ENCODE results near the gene RYR3.

DNA sequence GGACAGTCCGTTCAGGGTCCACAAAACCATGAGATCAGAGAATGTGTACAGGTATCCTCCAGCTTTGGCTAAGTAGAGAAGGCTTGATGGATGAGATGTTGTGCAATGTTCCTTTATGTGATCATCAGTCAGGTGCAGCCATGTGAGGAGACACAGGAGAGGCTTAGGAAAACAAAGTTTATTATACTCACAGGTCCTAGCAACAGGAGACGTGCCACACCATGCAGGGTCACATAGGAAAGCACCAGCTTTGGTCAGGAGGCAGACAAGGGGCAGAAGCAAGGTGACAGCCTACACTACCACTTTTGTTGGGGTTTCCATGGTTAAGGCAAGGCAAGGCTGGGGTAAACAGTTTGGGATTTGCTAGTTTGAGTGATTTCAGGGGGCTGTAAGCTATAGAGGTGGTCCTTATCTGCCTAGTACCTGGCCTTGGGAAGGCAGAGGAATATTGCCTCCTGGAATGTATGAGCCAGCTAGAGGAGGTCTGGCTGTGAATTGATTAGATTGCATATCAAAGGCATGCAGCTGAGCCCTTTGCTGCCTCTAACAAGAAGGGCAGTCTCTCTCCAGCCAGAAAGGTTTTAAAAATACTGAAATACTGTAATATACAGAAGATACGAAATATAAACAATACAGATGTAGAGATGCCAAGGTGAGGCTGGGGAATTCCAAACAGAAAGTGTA is 248.6 kb downstream of the RYR3 start:
- TF ChIP-seq ZBTB20 (tag by site-specific recombination; IDR thresholded peaks at IDR 0.05) (no peak), ZNF146 (tag by site-specific recombination; IDR thresholded peaks at IDR 0.05) (no peak), ZNF19 (tag by site-specific recombination; IDR thresholded peaks at IDR 0.05; ENCODE audit: low read depth) (no peak), ZNF274 (IDR thresholded peaks at IDR 0.05; ENCODE audit: low read length) (no peak), ZNF274 (tag by site-specific recombination; IDR thresholded peaks at IDR 0.05; ENCODE audit: borderline replicate concordance) (no peak)
- TF ChIP-seq, protein P1, sequence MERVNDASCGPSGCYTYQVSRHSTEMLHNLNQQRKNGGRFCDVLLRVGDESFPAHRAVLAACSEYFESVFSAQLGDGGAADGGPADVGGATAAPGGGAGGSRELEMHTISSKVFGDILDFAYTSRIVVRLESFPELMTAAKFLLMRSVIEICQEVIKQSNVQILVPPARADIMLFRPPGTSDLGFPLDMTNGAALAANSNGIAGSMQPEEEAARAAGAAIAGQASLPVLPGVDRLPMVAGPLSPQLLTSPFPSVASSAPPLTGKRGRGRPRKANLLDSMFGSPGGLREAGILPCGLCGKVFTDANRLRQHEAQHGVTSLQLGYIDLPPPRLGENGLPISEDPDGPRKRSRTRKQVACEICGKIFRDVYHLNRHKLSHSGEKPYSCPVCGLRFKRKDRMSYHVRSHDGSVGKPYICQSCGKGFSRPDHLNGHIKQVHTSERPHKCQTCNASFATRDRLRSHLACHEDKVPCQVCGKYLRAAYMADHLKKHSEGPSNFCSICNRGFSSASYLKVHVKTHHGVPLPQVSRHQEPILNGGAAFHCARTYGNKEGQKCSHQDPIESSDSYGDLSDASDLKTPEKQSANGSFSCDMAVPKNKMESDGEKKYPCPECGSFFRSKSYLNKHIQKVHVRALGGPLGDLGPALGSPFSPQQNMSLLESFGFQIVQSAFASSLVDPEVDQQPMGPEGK (tag by site-specific recombination; IDR thresholded peaks at IDR 0.05): no peak
- TF ChIP-seq, protein P2, sequence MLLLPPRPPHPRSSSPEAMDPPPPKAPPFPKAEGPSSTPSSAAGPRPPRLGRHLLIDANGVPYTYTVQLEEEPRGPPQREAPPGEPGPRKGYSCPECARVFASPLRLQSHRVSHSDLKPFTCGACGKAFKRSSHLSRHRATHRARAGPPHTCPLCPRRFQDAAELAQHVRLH (tag by site-specific recombination; IDR thresholded peaks at IDR 0.05): no peak
- TF ChIP-seq, protein P3, sequence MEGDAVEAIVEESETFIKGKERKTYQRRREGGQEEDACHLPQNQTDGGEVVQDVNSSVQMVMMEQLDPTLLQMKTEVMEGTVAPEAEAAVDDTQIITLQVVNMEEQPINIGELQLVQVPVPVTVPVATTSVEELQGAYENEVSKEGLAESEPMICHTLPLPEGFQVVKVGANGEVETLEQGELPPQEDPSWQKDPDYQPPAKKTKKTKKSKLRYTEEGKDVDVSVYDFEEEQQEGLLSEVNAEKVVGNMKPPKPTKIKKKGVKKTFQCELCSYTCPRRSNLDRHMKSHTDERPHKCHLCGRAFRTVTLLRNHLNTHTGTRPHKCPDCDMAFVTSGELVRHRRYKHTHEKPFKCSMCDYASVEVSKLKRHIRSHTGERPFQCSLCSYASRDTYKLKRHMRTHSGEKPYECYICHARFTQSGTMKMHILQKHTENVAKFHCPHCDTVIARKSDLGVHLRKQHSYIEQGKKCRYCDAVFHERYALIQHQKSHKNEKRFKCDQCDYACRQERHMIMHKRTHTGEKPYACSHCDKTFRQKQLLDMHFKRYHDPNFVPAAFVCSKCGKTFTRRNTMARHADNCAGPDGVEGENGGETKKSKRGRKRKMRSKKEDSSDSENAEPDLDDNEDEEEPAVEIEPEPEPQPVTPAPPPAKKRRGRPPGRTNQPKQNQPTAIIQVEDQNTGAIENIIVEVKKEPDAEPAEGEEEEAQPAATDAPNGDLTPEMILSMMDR (tag by site-specific recombination; IDR thresholded peaks at IDR 0.05): no peak

All from HEK293 (cell line).